Measurements from ENCODE around the gene CFAP46. TPM values are rescaled to one million over a fixed set of nuclear protein-coding genes. Genes with fewer than 3 reads are reported as not detected.

CFAP46 gene
- total RNA-seq, 1 donor from 2014 or later: 1.3 TPM

- H3K27me3 Mint-ChIP-seq (ENCODE audit: low read depth, unreplicated experiment): peaks cover 29% of the 10 kb centered on the region
- no peak for DNase-seq (ENCODE audit: low read depth)
- Histone ChIP-seq H3K9ac (ENCODE audit: low read length) (no peak overlapping the region), H3K27me3 (ENCODE audit: insufficient read depth, low read length) (peaks cover 7% of the 10 kb centered on the region), H3K36me3 (ENCODE audit: insufficient read depth, low read length) (no peaks in the 10 kb centered on the region), H3K79me2 (ENCODE audit: insufficient read depth, low read length) (no peaks in the 10 kb centered on the region), H3K27ac (ENCODE audit: low read depth, low read length) (no peak overlapping the region), H3K4me2 (ENCODE audit: low read length) (no peak overlapping the region), H3K4me1 (ENCODE audit: insufficient read depth, low read length) (no peaks in the 10 kb centered on the region), H3K4me3 (ENCODE audit: insufficient read depth, low read depth, low read length) (no peak overlapping the region), H2AFZ (ENCODE audit: low read depth, low read length) (no peak overlapping the region), H3K9me3 (ENCODE audit: insufficient read depth, low read depth, low read length) (peaks cover 3% of the 10 kb centered on the region), H4K20me1 (ENCODE audit: insufficient read depth, low read length) (no peaks in the 10 kb centered on the region)
- peaks cover 2% of the 10 kb centered on the region for H3K36me3 Mint-ChIP-seq (ENCODE audit: low read depth, unreplicated experiment)
- peaks cover 7% of the 10 kb centered on the region for H3K9me3 Mint-ChIP-seq (ENCODE audit: unreplicated experiment)
- no peak for TF ChIP-seq EZH2 (IDR thresholded peaks at IDR 0.05; ENCODE audit: insufficient read depth, low read length)
- TF ChIP-seq, protein P1, sequence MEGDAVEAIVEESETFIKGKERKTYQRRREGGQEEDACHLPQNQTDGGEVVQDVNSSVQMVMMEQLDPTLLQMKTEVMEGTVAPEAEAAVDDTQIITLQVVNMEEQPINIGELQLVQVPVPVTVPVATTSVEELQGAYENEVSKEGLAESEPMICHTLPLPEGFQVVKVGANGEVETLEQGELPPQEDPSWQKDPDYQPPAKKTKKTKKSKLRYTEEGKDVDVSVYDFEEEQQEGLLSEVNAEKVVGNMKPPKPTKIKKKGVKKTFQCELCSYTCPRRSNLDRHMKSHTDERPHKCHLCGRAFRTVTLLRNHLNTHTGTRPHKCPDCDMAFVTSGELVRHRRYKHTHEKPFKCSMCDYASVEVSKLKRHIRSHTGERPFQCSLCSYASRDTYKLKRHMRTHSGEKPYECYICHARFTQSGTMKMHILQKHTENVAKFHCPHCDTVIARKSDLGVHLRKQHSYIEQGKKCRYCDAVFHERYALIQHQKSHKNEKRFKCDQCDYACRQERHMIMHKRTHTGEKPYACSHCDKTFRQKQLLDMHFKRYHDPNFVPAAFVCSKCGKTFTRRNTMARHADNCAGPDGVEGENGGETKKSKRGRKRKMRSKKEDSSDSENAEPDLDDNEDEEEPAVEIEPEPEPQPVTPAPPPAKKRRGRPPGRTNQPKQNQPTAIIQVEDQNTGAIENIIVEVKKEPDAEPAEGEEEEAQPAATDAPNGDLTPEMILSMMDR (IDR thresholded peaks at IDR 0.05; ENCODE audit: insufficient read depth, low read depth, low read length): no peak
- peaks cover 1% of the 10 kb centered on the region for H3K4me1 Mint-ChIP-seq (ENCODE audit: low read depth, unreplicated experiment)
- FAIRE-seq: no peak
- H3K4me3 Mint-ChIP-seq (ENCODE audit: unreplicated experiment): no peak overlapping the region
- H3K27ac Mint-ChIP-seq (ENCODE audit: unreplicated experiment): no peak overlapping the region
These were observed 83.1 kb downstream of the CFAP46 start for GRCh38 chr10:132859084-132859855.

DNA sequence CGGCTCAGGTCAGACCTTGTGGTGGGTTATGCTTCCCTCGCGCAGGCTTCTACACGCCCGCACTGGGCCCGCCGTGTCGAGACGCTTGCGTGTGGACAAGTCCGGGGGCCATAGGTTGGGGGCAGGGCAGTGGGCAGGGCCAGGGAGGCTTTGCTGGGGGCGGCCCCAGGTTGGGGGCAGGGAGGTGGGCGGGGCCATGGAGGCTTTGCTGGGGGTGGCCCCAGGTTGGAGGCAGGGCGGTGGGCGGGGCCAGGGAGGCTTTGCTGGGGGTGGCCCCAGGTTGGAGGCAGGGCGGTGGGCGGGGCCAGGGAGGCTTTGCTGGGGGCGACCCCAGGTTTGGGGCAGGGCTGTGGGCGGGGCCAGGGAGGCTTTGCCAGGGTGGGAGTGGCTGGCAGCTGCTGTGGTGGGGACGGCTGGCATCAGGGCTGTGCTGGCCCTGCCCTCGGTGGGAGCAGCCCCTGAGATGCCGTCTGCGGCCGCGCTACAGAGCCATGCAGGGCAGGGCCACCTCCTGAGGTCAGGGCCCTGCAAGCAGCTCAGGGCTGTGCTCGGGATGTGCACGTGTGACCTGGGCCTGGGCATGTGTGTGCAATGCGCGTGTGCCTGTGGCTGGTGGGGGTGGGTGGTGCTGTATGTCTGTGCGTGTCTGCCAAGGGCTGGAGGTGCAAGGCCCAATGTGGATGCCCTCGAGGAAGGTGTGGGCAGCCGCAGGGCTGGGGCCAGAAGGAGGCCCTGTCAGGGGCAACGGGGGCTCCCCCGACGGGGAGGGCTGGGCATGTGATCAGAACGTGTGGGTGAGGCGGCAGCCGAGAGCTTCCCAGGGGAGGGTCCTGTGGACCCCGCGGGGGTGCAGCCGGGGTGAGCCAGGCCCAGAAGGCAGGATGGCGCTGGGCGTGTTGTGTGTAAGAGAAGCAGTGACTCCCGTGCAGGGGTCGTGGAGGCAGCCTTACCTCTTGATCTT is 84.0 kb downstream of the CFAP46 start:
- Histone ChIP-seq H3K27me3 (ENCODE audit: insufficient read depth, low read length) (peaks cover 7% of the 10 kb centered on the region), H2AFZ (ENCODE audit: low read depth, low read length) (no peak overlapping the region), H3K9ac (ENCODE audit: low read length) (no peak overlapping the region), H3K4me3 (ENCODE audit: insufficient read depth, low read depth, low read length) (no peak overlapping the region), H3K4me1 (ENCODE audit: insufficient read depth, low read length) (no peaks in the 10 kb centered on the region), H4K20me1 (ENCODE audit: insufficient read depth, low read length) (no peaks in the 10 kb centered on the region), H3K9me3 (ENCODE audit: insufficient read depth, low read depth, low read length) (peaks cover 3% of the 10 kb centered on the region), H3K79me2 (ENCODE audit: insufficient read depth, low read length) (no peaks in the 10 kb centered on the region), H3K4me2 (ENCODE audit: low read length) (no peak overlapping the region), H3K27ac (ENCODE audit: low read depth, low read length) (no peak overlapping the region), H3K36me3 (ENCODE audit: insufficient read depth, low read length) (no peaks in the 10 kb centered on the region)
- FAIRE-seq: no peak
- H3K27me3 Mint-ChIP-seq (ENCODE audit: low read depth, unreplicated experiment): peaks cover 25% of the 10 kb centered on the region
- TF ChIP-seq, protein P1 (IDR thresholded peaks at IDR 0.05; ENCODE audit: insufficient read depth, low read depth, low read length): no peak
- no peak for TF ChIP-seq EZH2 (IDR thresholded peaks at IDR 0.05; ENCODE audit: insufficient read depth, low read length)
- H3K36me3 Mint-ChIP-seq (ENCODE audit: low read depth, unreplicated experiment): peaks cover 2% of the 10 kb centered on the region
- H3K27ac Mint-ChIP-seq (ENCODE audit: unreplicated experiment): no peak overlapping the region
- H3K4me3 Mint-ChIP-seq (ENCODE audit: unreplicated experiment): no peak overlapping the region
- peaks cover 7% of the 10 kb centered on the region for H3K9me3 Mint-ChIP-seq (ENCODE audit: unreplicated experiment)
- peaks cover 1% of the 10 kb centered on the region for H3K4me1 Mint-ChIP-seq (ENCODE audit: low read depth, unreplicated experiment)
- DNase-seq (ENCODE audit: low read depth): no peak

Measured in astrocyte (in vitro differentiated cells and primary cell).